T-cell (primary cell): ENCODE measurements around the gene ARMC5. TPM values are rescaled to one million over a fixed set of nuclear protein-coding genes. Genes with fewer than 3 reads are reported as not detected.

Source experiments
- ATAC-seq, 4 experiments: fragments of 200-7000 bp in 3 of 4; fragments of 150-1000 bp in 1 of 4; cut with Tn5 transposase; replicated peaks in 1 of 4; 1 replicate in 3 of 4; 2 replicates in 1 of 4; pipeline ENCODE4 v1.10.0; 2021; ENCODE audit warnings: moderate library complexity in 3 of 4, mild to moderate bottlenecking in 2 of 4, moderate number of reproducible peaks in 1 of 4
- CTCF ChIA-PET, 2 donors: fragments of 300-600 bp; sonication (Branson Sonifier 250); formaldehyde crosslinking; loops; one replicate each; lab custom pipeline; 2022; ENCODE audit warnings: antibody characterized with exemption in 2 of 2; lab: Charles Lee
- POLR2A ChIA-PET, 2 donors: fragments of 300-600 bp; sonication (Branson Sonifier 250); formaldehyde crosslinking; loops; one replicate each; lab custom pipeline; 2022; ENCODE audit warnings: antibody characterized with exemption in 2 of 2; lab: Charles Lee
- DNase-seq, 35 experiments: peaks; one replicate each; pipeline versions ENCODE4 v3.0.0 to v3.0.0-alpha.2; 2013 to 2023
- H3K27ac ChIP-seq: one replicate; pipeline ENCODE4 v1.5.1; 2013; ENCODE audit warnings: low read length
- H3K27me3 ChIP-seq, 2 experiments: replicated peaks in 1 of 2; 1 replicate in 1 of 2; 2 replicates in 1 of 2; pipeline versions ENCODE4 v1.6.1 to v1.7.0; 2013; ENCODE audit warnings: low read length in 1 of 2, mixed read lengths in 1 of 2; ENCODE audit not compliant: control insufficient read depth in 2 of 2, insufficient read depth in 2 of 2; ENCODE audit errors: extremely low read depth in 1 of 2
- H3K36me3 ChIP-seq, 2 donors: 1 replicate in 1 of 2; 2 replicates in 1 of 2; pipeline versions ENCODE4 v1.6.1 to v1.7.0; 2013; ENCODE audit warnings: low read length in 1 of 2; ENCODE audit not compliant: control insufficient read depth in 2 of 2, insufficient read depth in 1 of 2; ENCODE audit errors: extremely low read depth in 1 of 2
- H3K4me1 ChIP-seq, 2 experiments: 1 replicate in 1 of 2; 2 replicates in 1 of 2; pipeline versions ENCODE4 v1.6.1 to v1.7.0; 2013; ENCODE audit warnings: low read length in 2 of 2, mixed read lengths in 1 of 2; ENCODE audit not compliant: insufficient read depth in 2 of 2, control insufficient read depth in 1 of 2; ENCODE audit errors: extremely low read depth in 1 of 2
- H3K4me3 ChIP-seq, 2 donors: 1 replicate in 1 of 2; 2 replicates in 1 of 2; pipeline versions ENCODE4 v1.5.1 to v1.7.0; 2013; ENCODE audit warnings: mild to moderate bottlenecking in 2 of 2, low read length in 1 of 2, moderate library complexity in 1 of 2; ENCODE audit not compliant: control insufficient read depth in 1 of 2; ENCODE audit errors: extremely low read depth in 1 of 2
- H3K9me3 ChIP-seq: 2 replicates; pipeline ENCODE4 v1.7.0; 2013
- H3K27ac Mint-ChIP-seq, 2 donors: one replicate each; pipeline ENCODE4 v1.8.0; 2020 to 2021; ENCODE audit warnings: mild to moderate bottlenecking in 2 of 2, mixed read lengths in 2 of 2
- H3K27me3 Mint-ChIP-seq, 2 donors: one replicate each; pipeline ENCODE4 v1.8.0; 2021 to 2022; ENCODE audit warnings: mixed read lengths in 2 of 2
- H3K36me3 Mint-ChIP-seq: one replicate; pipeline ENCODE4 v1.8.0; 2021; ENCODE audit warnings: mixed read lengths
- H3K4me1 Mint-ChIP-seq, 3 donors: one replicate each; pipeline ENCODE4 v1.8.0; 2020 to 2022; ENCODE audit warnings: mixed read lengths in 3 of 3, mild to moderate bottlenecking in 1 of 3
- H3K4me3 Mint-ChIP-seq, 3 donors: one replicate each; pipeline ENCODE4 v1.8.0; 2020 to 2022; ENCODE audit warnings: mild to moderate bottlenecking in 3 of 3, mixed read lengths in 3 of 3, moderate library complexity in 3 of 3
- H3K9me3 Mint-ChIP-seq, 3 donors: one replicate each; pipeline ENCODE4 v1.8.0; 2020 to 2022; ENCODE audit warnings: mixed read lengths in 3 of 3
- WGBS: methylation state at CpG from one replicate; pipeline ENCODE4 v1.1.5; 2013; ENCODE audit warnings: missing lambda C conversion rate; ENCODE audit not compliant: insufficient coverage; 5-methylcytosine and 5-hydroxymethylcytosine counted together
- total RNA-seq, 35 experiments: library from RNA in 6 of 35; stranded (reverse) in 6 of 35; fragments of 120-200 nt in 1 of 35; gene quantifications; one replicate each; pipeline versions ENCODE4 v1.2.1 to v1.2.4 and lab custom pipeline; 2013 to 2026

Gene ARMC5
- total RNA-seq, 5 donors from 2014 or later (not counting 1 experiment from before 2014, with no cell fraction given) = 9.3 to 16.6 (median 10.2) TPM

- WGBS = 50% methylated on average over 2 of the region's 11 CpGs
- H3K4me3 Mint-ChIP-seq = no peak overlapping the region
- H3K4me1 ChIP-seq = peaks cover 5 to 21% of the 10 kb centered on the region in 2 experiments
- peak overlapping the region in 1 of 2 donors; percentile 74 for H3K27ac Mint-ChIP-seq
- H3K36me3 ChIP-seq = peaks cover 0 to 3% of the 10 kb centered on the region in 2 donors
- no peaks in the 10 kb centered on the region for H3K9me3 ChIP-seq
- no peaks in the 10 kb centered on the region for H3K9me3 Mint-ChIP-seq
- no peak overlapping the region for H3K27ac ChIP-seq
- no peaks in the 10 kb centered on the region for H3K27me3 ChIP-seq
- ChIA-PET CTCF (no interaction called here), POLR2A (interaction anchor here in 1 of 2 donors (0.6 kb wide), 2 partner anchors 255 to 474 kb away, joined by 5 to 8 read pairs; no protein-coding TSS in a partner anchor)
- DNase-seq = no peak
- H3K4me3 ChIP-seq = no peak overlapping the region
- no peaks in the 10 kb centered on the region for H3K36me3 Mint-ChIP-seq
- peaks cover 23 to 39% (median 26%) of the 10 kb centered on the region in 3 donors for H3K4me1 Mint-ChIP-seq
- no peaks in the 10 kb centered on the region for H3K27me3 Mint-ChIP-seq
- peak in 1 of 4 experiments; percentile 39 for ATAC-seq
Measured at GRCh38 chr16:31451681-31452351, 7.5 kb upstream of the ARMC5 start.

- Histone ChIP-seq H3K27me3 (no peaks in the 10 kb centered on the region), H3K27ac (no peak overlapping the region), H3K4me1 (peaks cover 6 to 29% of the 10 kb centered on the region in 2 experiments), H3K36me3 (peaks cover 0 to 4% of the 10 kb centered on the region in 2 donors), H3K9me3 (no peaks in the 10 kb centered on the region), H3K4me3 (no peak overlapping the region)
- Mint-ChIP-seq H3K27ac (no peak overlapping the region), H3K9me3 (no peaks in the 10 kb centered on the region), H3K36me3 (no peaks in the 10 kb centered on the region), H3K27me3 (no peaks in the 10 kb centered on the region), H3K4me3 (no peak overlapping the region), H3K4me1 (peaks cover 24 to 47% (median 35%) of the 10 kb centered on the region in 3 donors)
- ChIA-PET CTCF (no interaction called here), POLR2A (no interaction called here)
- no peak for ATAC-seq
- no CpG with 5 or more reads among the region's 3 CpGs for WGBS
- no peak for DNase-seq
Measured at GRCh38 chr16:31452631-31453106, 6.6 kb upstream of the ARMC5 start.

- Histone ChIP-seq H3K4me3 (no peak overlapping the region), H3K36me3 (peaks cover 0 to 4% of the 10 kb centered on the region in 2 donors), H3K27ac (no peak overlapping the region), H3K9me3 (no peaks in the 10 kb centered on the region), H3K27me3 (no peaks in the 10 kb centered on the region), H3K4me1 (peaks cover 13 to 38% of the 10 kb centered on the region in 2 experiments)
- ChIA-PET CTCF (no interaction called here), POLR2A (no interaction called here)
- no peaks in the 10 kb centered on the region for H3K27me3 Mint-ChIP-seq
- H3K9me3 Mint-ChIP-seq = no peaks in the 10 kb centered on the region
- WGBS = 94% methylated on average over 13 of the region's 20 CpGs
- no peak overlapping the region for H3K4me3 Mint-ChIP-seq
- H3K4me1 Mint-ChIP-seq = peaks cover 30 to 53% (median 42%) of the 10 kb centered on the region in 3 donors
- DNase-seq (no peak), ATAC-seq (no peak)
- H3K36me3 Mint-ChIP-seq = no peaks in the 10 kb centered on the region
- peak overlapping the region; percentile 48 to 55 for H3K27ac Mint-ChIP-seq
Measured at GRCh38 chr16:31453255-31454204, 5.8 kb upstream of the ARMC5 start.

GRCh38 chr16:31455601-31456314 is 3.5 kb upstream of the ARMC5 start:
- no peaks in the 10 kb centered on the region for H3K9me3 Mint-ChIP-seq
- ATAC-seq (no peak), DNase-seq (peak in 7 of 35 experiments; percentile 12 to 52 (median 25))
- CTCF ChIA-PET = interaction anchor here (0.6 to 1.0 kb wide), 6 partner anchors 29 to 422 kb away, joined by 3 to 4 read pairs (median 4); partner anchors contain the start of gene ZNF267 (in 1 of the 2)
- POLR2A ChIA-PET = no interaction called here
- no peaks in the 10 kb centered on the region for H3K9me3 ChIP-seq
- H3K36me3 Mint-ChIP-seq = no peaks in the 10 kb centered on the region
- H3K4me3 ChIP-seq = no peak overlapping the region
- H3K36me3 ChIP-seq = peaks cover 0 to 4% of the 10 kb centered on the region in 2 donors
- H3K4me1 Mint-ChIP-seq = peaks cover 40 to 63% (median 51%) of the 10 kb centered on the region in 3 donors
- H3K27me3 Mint-ChIP-seq = no peaks in the 10 kb centered on the region
- WGBS = 59% methylated on average over 9 of the region's 17 CpGs
- peaks cover 21 to 52% of the 10 kb centered on the region in 2 experiments for H3K4me1 ChIP-seq
- H3K27ac ChIP-seq = no peak overlapping the region
- H3K27me3 ChIP-seq = no peaks in the 10 kb centered on the region
- H3K4me3 Mint-ChIP-seq = peak overlapping the region in 1 of 3 donors; percentile 31
- peak overlapping the region; percentile 63 to 80 for H3K27ac Mint-ChIP-seq

- DNase-seq (no peak), ATAC-seq (no peak)
- Histone ChIP-seq H3K27me3 (no peaks in the 10 kb centered on the region), H3K4me1 (peaks cover 21 to 60% of the 10 kb centered on the region in 2 experiments), H3K27ac (no peak overlapping the region), H3K4me3 (no peak overlapping the region), H3K36me3 (peaks cover 0 to 4% of the 10 kb centered on the region in 2 donors), H3K9me3 (no peaks in the 10 kb centered on the region)
- Mint-ChIP-seq H3K4me1 (peaks cover 42 to 62% (median 52%) of the 10 kb centered on the region in 3 donors), H3K36me3 (no peaks in the 10 kb centered on the region), H3K4me3 (peak overlapping the region in 2 of 3 donors; percentile 17 to 87), H3K27me3 (no peaks in the 10 kb centered on the region), H3K27ac (peak overlapping the region in 1 of 2 donors; percentile 61), H3K9me3 (no peaks in the 10 kb centered on the region)
- 81% methylated on average over 5 of the region's 8 CpGs for WGBS
- POLR2A ChIA-PET = interaction anchor here in 1 of 2 donors (1.1 kb wide), 1 partner anchor 315 kb away, joined by 3 read pairs; no protein-coding TSS in a partner anchor
- CTCF ChIA-PET = interaction anchor here in 1 of 2 donors (1.2 kb wide), 1 partner anchor 412 kb away, joined by 3 read pairs; no protein-coding TSS in a partner anchor
Measured at GRCh38 chr16:31456988-31457360, 2.3 kb upstream of the ARMC5 start.
